GM23338 (cell line): ENCODE data around the gene TJP1.
"Not testable (repeated sequence)": the region's sequence is repeated elsewhere in the genome, so short reads cannot be mapped to it uniquely, and the experiment has no call there.

Source experiments
- CREB1 ChIP-seq: fragments of 250-450 bp; sonication (Bioruptor Pico); IDR thresholded peaks from 2 replicates; pipeline ENCODE4 v1.5.0; 2020; ENCODE audit warnings: low read depth, mild to moderate bottlenecking, moderate library complexity
- CTCF ChIP-seq, 2 experiments: fragments of 200-600 bp in 1 of 2; sonication (generic) in 1 of 2; conservative IDR thresholded peaks; 2 replicates each; pipeline versions ENCODE4 v1.5.1 to v1.6.1; 2016 to 2017; ENCODE audit warnings: antibody characterized with exemption in 2 of 2, low read depth in 2 of 2, mild to moderate bottlenecking in 2 of 2, moderate library complexity in 1 of 2
- EZH2 ChIP-seq: fragments of 200-600 bp; sonication (generic); IDR thresholded peaks from one replicate; pipeline ENCODE4 v1.8.0; 2017; ENCODE audit warnings: antibody characterized with exemption, mild to moderate bottlenecking, low read depth; ENCODE audit not compliant: unreplicated experiment
- EZH2phosphoT487 ChIP-seq: fragments of 200-600 bp; sonication (generic); IDR thresholded peaks from one replicate; pipeline ENCODE4 v1.8.1; 2018; ENCODE audit warnings: antibody characterized with exemption; ENCODE audit not compliant: unreplicated experiment

GRCh38 chr15:29730471-29730870 is 91.8 kb downstream of the TJP1 start:
- not testable (repeated sequence) for TF ChIP-seq CTCF (conservative IDR thresholded peaks at IDR 0.05; ENCODE audit: low read depth in 2 of 2); EZH2; CREB1 (CRISPR knock-in tag); EZH2phosphoT487
